CD4-positive, alpha-beta T cell treated with Interleukin-4 for 4 hours (primary cell): ENCODE data around the gene NECTIN3.

Experiments used
- DNase-seq: peaks from one replicate; pipeline ENCODE4 v3.0.0-alpha.2; 2020

The NECTIN3 gene, protein sequence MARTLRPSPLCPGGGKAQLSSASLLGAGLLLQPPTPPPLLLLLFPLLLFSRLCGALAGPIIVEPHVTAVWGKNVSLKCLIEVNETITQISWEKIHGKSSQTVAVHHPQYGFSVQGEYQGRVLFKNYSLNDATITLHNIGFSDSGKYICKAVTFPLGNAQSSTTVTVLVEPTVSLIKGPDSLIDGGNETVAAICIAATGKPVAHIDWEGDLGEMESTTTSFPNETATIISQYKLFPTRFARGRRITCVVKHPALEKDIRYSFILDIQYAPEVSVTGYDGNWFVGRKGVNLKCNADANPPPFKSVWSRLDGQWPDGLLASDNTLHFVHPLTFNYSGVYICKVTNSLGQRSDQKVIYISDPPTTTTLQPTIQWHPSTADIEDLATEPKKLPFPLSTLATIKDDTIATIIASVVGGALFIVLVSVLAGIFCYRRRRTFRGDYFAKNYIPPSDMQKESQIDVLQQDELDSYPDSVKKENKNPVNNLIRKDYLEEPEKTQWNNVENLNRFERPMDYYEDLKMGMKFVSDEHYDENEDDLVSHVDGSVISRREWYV

DNA sequence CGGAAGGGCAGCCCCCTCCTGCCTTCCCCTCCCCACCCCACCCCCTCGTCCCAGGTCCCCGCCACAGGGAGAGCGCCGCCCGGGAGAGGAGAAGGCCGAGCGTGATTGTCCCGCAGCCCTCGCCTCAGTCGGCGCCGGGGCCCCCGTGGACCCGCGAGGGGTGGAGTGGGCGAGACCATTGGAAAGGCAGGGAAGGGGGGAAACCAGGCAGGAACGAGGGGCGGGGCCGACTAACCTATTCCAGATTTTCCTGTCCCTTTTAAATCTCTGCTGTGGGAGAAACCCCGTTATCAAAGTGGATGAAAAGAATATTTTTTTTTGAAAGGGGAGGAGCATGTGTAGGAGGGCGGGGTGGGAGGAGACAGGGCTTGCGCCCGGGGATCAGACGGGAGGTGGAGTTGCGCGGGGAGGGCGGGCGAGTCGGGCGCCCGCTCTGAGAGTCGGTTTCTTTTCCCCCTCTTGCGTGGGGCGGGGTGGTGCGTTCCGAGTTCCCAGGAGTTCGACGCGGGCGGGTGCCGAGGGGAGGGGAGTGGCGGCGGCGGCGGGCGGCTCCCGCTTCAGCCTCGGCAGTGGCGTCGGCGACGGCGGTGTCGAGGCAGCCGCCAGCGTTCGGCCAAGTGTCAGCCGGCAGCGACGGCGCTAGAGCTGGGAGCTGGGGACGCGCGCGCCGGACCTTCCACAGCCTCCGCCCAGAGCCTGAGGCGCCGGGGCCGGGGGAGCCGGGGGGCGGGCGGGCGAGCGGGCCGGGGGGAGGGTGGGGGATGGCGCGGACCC lies at the start of gene NECTIN3:
TSS of gene NECTIN3 (plus strand) at position 560 of the 774 bp plus-strand sequence. CDS start at position 762, 202 bp downstream.
- peak; percentile 92 for DNase-seq

DNA sequence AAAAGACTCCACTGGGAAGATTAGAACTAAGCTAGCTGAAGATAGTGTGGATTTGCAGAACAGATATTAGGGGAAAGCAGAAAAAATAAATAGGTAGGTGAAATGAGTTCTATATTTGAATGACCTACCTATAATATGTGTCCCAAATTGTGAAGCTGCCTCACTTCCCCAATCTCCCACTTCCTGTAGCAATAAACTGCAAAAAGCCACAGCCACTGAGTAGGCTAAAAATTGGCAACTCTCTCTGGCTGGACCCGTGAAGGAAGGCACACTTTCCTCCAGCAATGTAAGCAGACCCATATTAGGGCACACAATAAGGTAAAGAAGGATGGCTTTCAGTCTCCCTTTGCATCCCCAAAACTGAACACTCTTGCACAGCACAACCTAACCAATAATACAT lies 43.7 kb upstream of the NECTIN3 start:
- DNase-seq, result no peak

DNA sequence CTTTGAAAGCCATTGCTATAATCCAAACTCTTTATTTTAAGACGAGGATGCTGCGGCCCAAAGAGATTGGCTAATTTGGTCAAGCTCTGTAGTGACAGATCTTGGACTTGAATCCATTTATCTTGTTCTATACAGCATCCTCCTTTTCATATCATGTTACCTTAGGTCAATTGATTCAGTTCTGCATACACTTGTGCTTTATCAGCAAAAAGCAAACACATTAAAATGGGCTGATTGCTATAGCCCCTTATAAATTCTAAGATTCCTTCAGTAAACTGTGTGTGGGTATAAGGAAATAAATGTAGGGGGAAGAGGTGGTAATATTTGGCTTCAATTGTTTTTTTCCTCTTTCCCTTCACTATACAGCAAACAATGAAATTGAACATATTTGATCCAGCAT lies 40.1 kb upstream of the NECTIN3 start:
- DNase-seq, result no peak

DNA sequence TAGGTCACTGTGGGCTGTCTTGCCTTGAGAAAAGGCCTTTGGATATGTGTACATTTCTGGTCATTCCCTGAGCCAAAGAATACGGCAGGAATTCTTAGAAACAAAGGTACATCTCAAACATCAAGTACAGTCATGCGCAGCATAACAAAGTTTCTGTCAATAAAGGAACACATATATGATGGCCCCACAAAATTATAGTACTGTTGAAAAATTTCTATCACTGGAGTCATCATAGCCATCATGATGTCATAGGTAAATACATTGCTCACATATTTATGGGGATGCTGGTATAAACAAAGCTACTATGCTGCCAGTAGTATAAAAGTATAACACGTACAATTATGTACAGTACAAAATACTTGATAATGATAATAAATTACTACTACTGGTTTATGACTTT lies 38.9 kb upstream of the NECTIN3 start:
- no peak for DNase-seq

DNA sequence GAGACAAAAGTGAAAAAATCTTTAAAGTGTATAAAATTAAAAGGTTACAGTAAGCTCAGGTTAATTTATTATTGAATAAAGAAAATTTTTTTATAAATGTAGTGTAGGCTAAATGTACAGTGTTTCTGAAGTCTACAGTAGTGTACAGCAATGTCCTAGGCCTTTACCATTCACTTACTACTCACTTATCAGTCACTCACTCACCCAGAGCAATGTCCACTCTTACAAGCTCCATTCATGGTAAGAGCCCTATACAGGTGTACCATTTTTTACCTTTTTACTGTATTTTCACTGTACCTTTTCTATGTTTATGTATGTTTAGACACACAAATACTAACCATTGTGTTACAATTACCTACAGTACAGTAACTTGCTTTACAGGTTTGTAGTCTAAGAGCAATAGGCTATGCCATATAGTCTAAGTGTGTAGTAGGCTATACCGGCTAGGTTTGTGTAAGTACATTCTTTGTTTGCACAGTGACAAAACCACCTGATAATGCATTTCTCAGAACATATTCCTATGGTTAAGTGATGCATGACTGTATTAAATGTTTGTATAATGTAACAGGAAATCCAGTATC lies 38.1 kb upstream of the NECTIN3 start:
- no peak for DNase-seq

- DNase-seq, result no peak
These were observed 36.3 kb upstream of the NECTIN3 start for GRCh38 chr3:111035316-111035715.

DNA sequence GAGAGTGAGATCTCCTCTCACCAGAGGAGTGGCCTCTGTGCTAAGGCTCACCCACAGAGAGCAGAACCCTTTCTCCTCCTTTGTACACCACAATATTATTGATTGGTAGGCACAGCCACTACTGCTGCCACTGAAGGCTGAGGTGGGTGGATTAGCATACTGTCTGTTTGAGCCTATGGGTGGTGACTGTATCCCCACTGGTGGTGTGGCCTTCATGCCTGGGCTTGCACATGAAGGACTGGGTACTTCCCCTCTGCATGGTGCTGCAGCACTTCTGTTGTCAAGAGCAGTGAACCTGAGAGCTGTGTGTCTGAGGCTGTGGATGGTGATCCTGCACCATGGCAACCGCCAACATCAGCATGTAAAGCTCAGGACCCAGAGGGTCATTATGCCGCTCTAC lies 35.7 kb upstream of the NECTIN3 start:
- DNase-seq, result no peak

GRCh38 chr3:111040959-111041358 lies 30.7 kb upstream of the NECTIN3 start:
- no peak for DNase-seq

- DNase-seq, result no peak
These were observed 26.1 kb upstream of the NECTIN3 start for GRCh38 chr3:111045564-111045963.

- DNase-seq, result no peak
These were observed 24.6 kb upstream of the NECTIN3 start for GRCh38 chr3:111047042-111047441.

GRCh38 chr3:111047812-111048435 lies 23.7 kb upstream of the NECTIN3 start:
- no peak for DNase-seq

- DNase-seq, result no peak
These were observed 20.3 kb upstream of the NECTIN3 start for GRCh38 chr3:111051354-111051753.

DNA sequence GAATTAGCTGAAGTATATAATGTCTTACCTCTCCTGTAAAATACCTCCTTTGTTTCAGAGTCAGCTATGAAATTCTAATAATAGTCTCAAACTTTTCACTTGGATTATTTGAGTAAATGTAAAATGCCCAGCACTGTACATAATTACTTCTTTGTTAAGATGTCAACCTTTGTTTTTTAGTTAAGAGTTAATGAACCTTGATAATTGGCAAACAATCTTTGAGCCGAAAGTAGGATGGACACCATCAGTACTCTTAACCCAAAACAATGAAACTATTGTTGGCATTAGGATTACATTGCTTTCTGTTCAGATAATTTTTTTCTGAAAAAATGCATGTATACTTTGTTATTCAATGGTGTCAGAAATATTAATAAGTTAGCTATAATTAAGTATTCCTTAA lies 3.0 kb upstream of the NECTIN3 start:
- no peak for DNase-seq

DNA sequence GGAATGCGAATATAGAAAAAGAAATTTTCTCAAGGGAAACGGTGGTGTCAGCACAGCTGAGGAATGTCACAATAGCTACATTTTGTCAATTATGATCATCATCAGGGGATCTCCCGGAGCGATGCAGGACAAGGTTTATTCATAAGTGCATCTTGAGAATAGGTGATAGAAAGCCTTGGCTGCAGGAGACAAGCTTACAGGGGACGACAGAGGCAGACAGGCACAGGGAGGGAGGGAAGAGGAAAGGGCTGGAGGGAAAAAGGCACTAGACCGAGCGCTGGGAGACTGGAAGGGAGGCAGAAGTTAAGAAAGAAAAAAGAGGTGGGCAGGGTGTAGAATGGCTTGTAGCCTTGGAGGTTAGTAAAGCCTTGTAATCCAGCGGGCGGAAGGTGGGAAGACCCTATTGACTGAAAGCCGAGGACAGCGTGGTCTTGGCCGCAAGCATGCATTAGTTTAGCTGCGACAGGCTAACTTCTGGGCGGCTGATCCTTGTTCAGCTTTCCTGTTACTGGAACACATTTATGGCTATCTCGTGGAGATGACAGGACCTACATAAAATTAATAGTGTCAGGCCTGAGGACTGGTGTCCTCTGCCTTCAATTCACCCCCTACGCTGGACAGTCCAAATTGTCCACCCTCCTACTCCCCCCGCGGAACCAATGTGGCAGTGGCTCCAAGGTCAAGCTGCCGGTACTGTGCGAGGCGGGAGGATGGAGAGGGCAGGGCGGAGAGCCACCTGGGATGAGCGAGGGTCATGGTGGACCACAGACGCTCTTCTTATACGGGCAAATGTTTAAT lies 1.4 kb upstream of the NECTIN3 start:
- DNase-seq, result no peak

- DNase-seq, result peak; percentile 14
These were observed 802 bp upstream of the NECTIN3 start for GRCh38 chr3:111070772-111071256.

- peak; percentile 2 for DNase-seq
These were observed 660 bp downstream of the NECTIN3 start for GRCh38 chr3:111072031-111072921.

DNA sequence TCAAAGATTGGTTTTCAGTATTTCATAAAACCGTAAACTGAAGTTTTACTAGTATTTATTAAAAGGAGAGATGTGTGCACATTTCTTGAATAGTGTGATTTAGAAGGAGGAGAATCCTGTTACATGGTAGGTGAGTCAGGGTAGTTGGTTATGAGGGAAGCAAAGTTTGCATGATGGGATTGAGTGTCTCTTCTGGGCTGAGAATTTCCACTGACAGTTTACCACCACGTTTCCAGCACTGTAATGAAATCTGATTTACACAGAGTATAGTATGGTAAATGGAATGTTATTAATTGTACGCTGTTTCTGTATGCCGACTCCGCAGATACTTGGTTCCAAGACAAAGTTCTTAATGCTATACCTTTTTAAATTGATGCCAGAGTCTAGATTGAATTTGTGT lies 1.6 kb downstream of the NECTIN3 start:
- no peak for DNase-seq

- no peak for DNase-seq
These were observed 5.1 kb downstream of the NECTIN3 start for GRCh38 chr3:111076732-111077131.

- no peak for DNase-seq
These were observed 5.8 kb downstream of the NECTIN3 start for GRCh38 chr3:111077369-111077768.

DNA sequence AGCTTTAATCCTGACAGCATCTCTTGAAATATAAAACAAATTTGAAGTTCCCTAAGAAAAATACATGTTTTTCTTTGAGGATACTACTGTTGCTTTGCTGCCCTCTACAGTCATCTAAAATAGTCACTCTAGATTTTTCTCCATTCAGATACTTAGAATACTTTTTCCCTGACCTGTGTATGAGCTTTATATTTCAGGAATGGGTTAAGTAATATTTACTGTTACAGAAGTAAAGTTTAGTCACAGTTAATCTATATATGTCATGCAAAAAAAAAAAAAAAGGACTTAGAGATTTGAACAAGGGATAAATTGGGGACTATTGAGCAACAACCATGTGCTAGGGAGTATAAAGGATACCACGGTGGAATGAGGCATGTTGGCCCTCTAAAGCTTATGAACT lies 8.8 kb downstream of the NECTIN3 start:
- DNase-seq, result no peak

DNA sequence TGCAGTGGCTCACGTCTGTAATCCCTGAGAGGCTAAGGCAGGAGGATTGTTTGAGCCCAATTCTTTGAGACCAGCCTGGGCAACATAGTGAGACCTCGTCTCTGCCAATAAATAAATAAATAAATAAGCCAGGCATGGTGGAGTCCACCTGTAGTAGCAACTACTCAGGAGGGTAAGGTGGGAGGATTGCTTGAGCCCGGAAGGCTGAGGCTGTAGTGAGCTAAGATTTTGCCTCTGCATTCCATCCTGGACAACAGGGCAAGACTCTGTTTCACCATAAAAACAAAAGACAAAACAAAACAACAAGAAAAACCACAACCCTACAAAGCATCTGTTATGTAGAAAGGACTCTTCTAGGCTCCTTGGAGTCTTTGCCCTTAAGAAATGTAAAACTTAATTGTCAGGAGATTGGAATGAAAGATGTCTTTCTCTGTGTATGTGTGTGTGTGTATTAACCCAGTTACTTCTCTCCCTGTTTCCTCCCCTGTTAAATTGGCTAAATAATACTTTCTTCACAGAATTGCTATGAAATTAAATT lies 9.5 kb downstream of the NECTIN3 start:
- no peak for DNase-seq
